PC-3 (cell line): Measurements from ENCODE around the gene TRIOBP. TPM values are rescaled to one million over a fixed set of nuclear protein-coding genes. Genes with fewer than 3 reads are reported as not detected.
A peak's percentile ranks its signal among the peaks of the same experiment; 100 is the strongest.

ENCODE experiments used
- ATAC-seq: fragments of 200-7000 bp; cut with Tn5 transposase; 2 replicates; pipeline ENCODE4 v1.9.1; 2020; ENCODE audit warnings: mild to moderate bottlenecking, moderate library complexity
- BruUV-seq: library from RNA; stranded (reverse); fragments of 400-500 nt; replicated peaks from 2 replicates; lab custom pipeline; 2021; lab: Mats Ljungman, UMichigan
- CTCF ChIA-PET: fragments of 300-600 bp; sonication (Branson Sonifier 250); formaldehyde crosslinking; loops from one replicate; lab custom pipeline; 2022; ENCODE audit warnings: antibody characterized with exemption; lab: Charles Lee
- POLR2A ChIA-PET: fragments of 300-600 bp; sonication (Branson Sonifier 250); formaldehyde crosslinking; loops from one replicate; lab custom pipeline; 2022; ENCODE audit warnings: antibody characterized with exemption; ENCODE audit not compliant: unreplicated experiment; lab: Charles Lee
- DNase-seq: peaks from one replicate; pipeline ENCODE4 v3.0.0-alpha.2; 2015
- H2AFZ ChIP-seq: fragments of 300-600 bp; sonication (generic); 2 replicates; pipeline ENCODE4 v1.6.0; 2016; ENCODE audit warnings: antibody characterized with exemption, low read length
- H3F3A ChIP-seq: fragments of 300-600 bp; sonication (generic); one replicate; pipeline ENCODE4 v1.6.0; 2017; ENCODE audit warnings: antibody characterized with exemption, low read length, control low read depth, mild to moderate bottlenecking; ENCODE audit not compliant: unreplicated experiment
- H3K27ac ChIP-seq: fragments of 300-600 bp; sonication (generic); 2 replicates; pipeline ENCODE4 v1.5.1; 2016; ENCODE audit warnings: mild to moderate bottlenecking, low read length
- H3K27me3 ChIP-seq: fragments of 300-600 bp; sonication (generic); 2 replicates; pipeline ENCODE4 v1.6.1; 2016; ENCODE audit warnings: low read length, mixed read lengths
- H3K36me3 ChIP-seq: fragments of 300-600 bp; sonication (generic); 2 replicates; pipeline ENCODE4 v1.6.1; 2016; ENCODE audit warnings: low read depth, mixed run types, low read length, mixed read lengths
- H3K4me1 ChIP-seq: fragments of 300-600 bp; sonication (generic); 2 replicates; pipeline ENCODE4 v1.5.1; 2016; ENCODE audit warnings: low read length; ENCODE audit not compliant: insufficient read depth
- H3K4me2 ChIP-seq: fragments of 300-600 bp; sonication (generic); 2 replicates; pipeline ENCODE4 v1.6.0; 2016; ENCODE audit warnings: low read length
- H3K4me3 ChIP-seq: fragments of 300-600 bp; sonication (generic); 2 replicates; pipeline ENCODE4 v1.5.1; 2016; ENCODE audit warnings: mild to moderate bottlenecking, low read length, mixed read lengths
- H3K79me2 ChIP-seq: fragments of 300-600 bp; sonication (generic); 2 replicates; pipeline ENCODE4 v1.6.1; 2017; ENCODE audit warnings: low read length, mixed read lengths
- H3K9ac ChIP-seq: fragments of 300-600 bp; sonication (generic); 2 replicates; pipeline ENCODE4 v1.6.0; 2016; ENCODE audit warnings: mild to moderate bottlenecking, low read length
- H3K9me2 ChIP-seq: fragments of 300-600 bp; sonication (generic); replicated peaks from 2 replicates; pipeline ENCODE4 v1.6.1; 2016; ENCODE audit warnings: mixed run types, low read length, mixed read lengths
- H3K9me3 ChIP-seq: fragments of 300-600 bp; sonication (generic); 2 replicates; pipeline ENCODE4 v1.6.1; 2016; ENCODE audit warnings: low read length, mixed read lengths
- H4K20me1 ChIP-seq: fragments of 300-600 bp; sonication (generic); 2 replicates; pipeline ENCODE4 v1.6.1; 2016; ENCODE audit warnings: low read length, mixed read lengths
- CTCF ChIP-seq: fragments of 300-600 bp; sonication (generic); conservative IDR thresholded peaks from 2 replicates; pipeline ENCODE4 v1.5.1; 2017; ENCODE audit warnings: antibody characterized with exemption, low read depth, mild to moderate bottlenecking, low read length
- EZH2 ChIP-seq: fragments of 300-600 bp; sonication (generic); IDR thresholded peaks from one replicate; pipeline ENCODE4 v1.6.1; 2017; ENCODE audit warnings: antibody characterized with exemption, mild to moderate bottlenecking, low read length; ENCODE audit not compliant: unreplicated experiment
- EZH2phosphoT487 ChIP-seq: fragments of 300-600 bp; sonication (generic); IDR thresholded peaks from 2 replicates; pipeline ENCODE4 v1.6.1; 2018; ENCODE audit warnings: mild to moderate bottlenecking, antibody characterized with exemption, low read length, borderline replicate concordance
- intact Hi-C: fragments of 100-400 bp; cut with micrococcal nuclease; formaldehyde crosslinking; loops from 2 replicates; pipeline ENCODE4 v1.9.0; 2023
- total RNA-seq: library from RNA; depleted of rRNA; stranded (reverse); fragments of >200 nt; gene quantifications from 2 replicates; pipeline ENCODE4 v1.2.3, GENCODE V29; 2014

The TRIOBP gene
- total RNA-seq, 1 experiment from 2014 or later, result 64.5 TPM

GRCh38 chr22:37784829-37785495, 88.1 kb downstream of the TRIOBP start:
- peak overlapping the region; percentile 47 for H3K4me2 ChIP-seq
- POLR2A ChIA-PET, result interaction anchor here (0.6 kb wide), 1 partner anchor 110 kb away, joined by 6 read pairs; the partner anchor contains the start of gene LGALS1
- no peaks in the 10 kb centered on the region for H3F3A ChIP-seq
- TF ChIP-seq EZH2phosphoT487 (no peak), EZH2 (no peak), CTCF (no peak)
- DNase-seq (peak; percentile 66), ATAC-seq (peak; percentile 34)
- H4K20me1 ChIP-seq, result no peaks in the 10 kb centered on the region
- H3K9me3 ChIP-seq, result no peaks in the 10 kb centered on the region
- no peak overlapping the region for H3K4me3 ChIP-seq
- no peaks in the 10 kb centered on the region for H3K27me3 ChIP-seq
- BruUV-seq, result no TSS peak
- H3K9ac ChIP-seq, result no peak overlapping the region
- H3K9me2 ChIP-seq, result no peaks in the 10 kb centered on the region
- intact Hi-C loops, result no loop called here
- no peak overlapping the region for H2AFZ ChIP-seq
- no peaks in the 10 kb centered on the region for H3K36me3 ChIP-seq
- H3K27ac ChIP-seq, result peak overlapping the region; percentile 89
- peaks cover 40% of the 10 kb centered on the region for H3K4me1 ChIP-seq
- CTCF ChIA-PET, result no interaction called here
- H3K79me2 ChIP-seq, result no peaks in the 10 kb centered on the region

- H3F3A ChIP-seq, result no peaks in the 10 kb centered on the region
- ChIA-PET POLR2A (no interaction called here), CTCF (no interaction called here)
Measured at GRCh38 chr22:37790234-37790633, 93.4 kb downstream of the TRIOBP start.

More at GRCh38 chr22:37790234-37790633, 93.4 kb downstream of the TRIOBP start:
- intact Hi-C loops, result no loop called here
- H3K4me2 ChIP-seq, result no peak overlapping the region
- no peak overlapping the region for H3K9ac ChIP-seq
- no TSS peak for BruUV-seq
- ATAC-seq (no peak), DNase-seq (no peak)
- TF ChIP-seq EZH2 (no peak), EZH2phosphoT487 (no peak), CTCF (no peak)
- H3K9me2 ChIP-seq, result no peaks in the 10 kb centered on the region
- no peak overlapping the region for H3K27ac ChIP-seq
- H3K4me3 ChIP-seq, result no peak overlapping the region
- no peaks in the 10 kb centered on the region for H3K36me3 ChIP-seq
- no peaks in the 10 kb centered on the region for H4K20me1 ChIP-seq
- no peaks in the 10 kb centered on the region for H3K9me3 ChIP-seq
- H3K4me1 ChIP-seq, result peaks cover 7% of the 10 kb centered on the region
- H2AFZ ChIP-seq, result no peak overlapping the region
- no peaks in the 10 kb centered on the region for H3K79me2 ChIP-seq
- no peaks in the 10 kb centered on the region for H3K27me3 ChIP-seq
